ENCODE measurements around the gene SRD5A2. TPM values are rescaled to one million over a fixed set of nuclear protein-coding genes. Genes with fewer than 3 reads are reported as not detected.

Gene SRD5A2
- total RNA-seq, 3 donors from 2014 or later = 0.32 to 0.33 TPM; not detected in 1

DNA sequence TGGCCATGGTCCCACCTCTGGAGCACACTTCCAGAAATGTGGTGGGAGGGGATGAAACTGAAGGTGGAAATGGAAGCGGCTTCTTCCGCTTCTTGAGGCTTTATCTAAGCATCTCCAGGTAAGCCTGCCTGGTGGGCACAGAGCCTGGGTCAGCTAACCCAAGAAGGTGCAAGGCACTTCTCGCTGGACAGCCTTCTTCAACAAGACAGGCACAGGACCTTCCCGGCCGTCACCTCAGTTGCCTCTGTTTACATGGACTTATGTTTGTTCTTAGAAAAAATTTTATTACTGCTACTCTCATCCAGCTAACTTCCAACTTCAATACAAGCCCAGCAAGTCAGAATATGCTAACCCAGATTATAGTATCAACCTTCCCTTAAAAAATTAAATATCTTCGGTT lies 51.9 kb downstream of the SRD5A2 start:
- Histone ChIP-seq H3K27me3 (no peaks in the 10 kb centered on the region), H3K27ac (no peak overlapping the region), H3K4me1 (no peaks in the 10 kb centered on the region), H3K36me3 (no peaks in the 10 kb centered on the region), H3K4me3 (no peak overlapping the region), H3K9me3 (no peaks in the 10 kb centered on the region)
- intact Hi-C loops (cut with DNase I; ENCODE audit: low total_unique reads) = loop anchor here (5.0 kb wide), 1 partner anchor 82 kb away; no protein-coding TSS in a partner anchor
- TF ChIP-seq POLR2AphosphoS5 (IDR thresholded peaks at IDR 0.05) (no peak), POLR2A (IDR thresholded peaks at IDR 0.05) (no peak)
- TF ChIP-seq, protein P1, sequence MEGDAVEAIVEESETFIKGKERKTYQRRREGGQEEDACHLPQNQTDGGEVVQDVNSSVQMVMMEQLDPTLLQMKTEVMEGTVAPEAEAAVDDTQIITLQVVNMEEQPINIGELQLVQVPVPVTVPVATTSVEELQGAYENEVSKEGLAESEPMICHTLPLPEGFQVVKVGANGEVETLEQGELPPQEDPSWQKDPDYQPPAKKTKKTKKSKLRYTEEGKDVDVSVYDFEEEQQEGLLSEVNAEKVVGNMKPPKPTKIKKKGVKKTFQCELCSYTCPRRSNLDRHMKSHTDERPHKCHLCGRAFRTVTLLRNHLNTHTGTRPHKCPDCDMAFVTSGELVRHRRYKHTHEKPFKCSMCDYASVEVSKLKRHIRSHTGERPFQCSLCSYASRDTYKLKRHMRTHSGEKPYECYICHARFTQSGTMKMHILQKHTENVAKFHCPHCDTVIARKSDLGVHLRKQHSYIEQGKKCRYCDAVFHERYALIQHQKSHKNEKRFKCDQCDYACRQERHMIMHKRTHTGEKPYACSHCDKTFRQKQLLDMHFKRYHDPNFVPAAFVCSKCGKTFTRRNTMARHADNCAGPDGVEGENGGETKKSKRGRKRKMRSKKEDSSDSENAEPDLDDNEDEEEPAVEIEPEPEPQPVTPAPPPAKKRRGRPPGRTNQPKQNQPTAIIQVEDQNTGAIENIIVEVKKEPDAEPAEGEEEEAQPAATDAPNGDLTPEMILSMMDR (IDR thresholded peaks at IDR 0.05) = no peak
- DNase-seq (ENCODE audit: low spot score in 2 of 2) = no peak

DNA sequence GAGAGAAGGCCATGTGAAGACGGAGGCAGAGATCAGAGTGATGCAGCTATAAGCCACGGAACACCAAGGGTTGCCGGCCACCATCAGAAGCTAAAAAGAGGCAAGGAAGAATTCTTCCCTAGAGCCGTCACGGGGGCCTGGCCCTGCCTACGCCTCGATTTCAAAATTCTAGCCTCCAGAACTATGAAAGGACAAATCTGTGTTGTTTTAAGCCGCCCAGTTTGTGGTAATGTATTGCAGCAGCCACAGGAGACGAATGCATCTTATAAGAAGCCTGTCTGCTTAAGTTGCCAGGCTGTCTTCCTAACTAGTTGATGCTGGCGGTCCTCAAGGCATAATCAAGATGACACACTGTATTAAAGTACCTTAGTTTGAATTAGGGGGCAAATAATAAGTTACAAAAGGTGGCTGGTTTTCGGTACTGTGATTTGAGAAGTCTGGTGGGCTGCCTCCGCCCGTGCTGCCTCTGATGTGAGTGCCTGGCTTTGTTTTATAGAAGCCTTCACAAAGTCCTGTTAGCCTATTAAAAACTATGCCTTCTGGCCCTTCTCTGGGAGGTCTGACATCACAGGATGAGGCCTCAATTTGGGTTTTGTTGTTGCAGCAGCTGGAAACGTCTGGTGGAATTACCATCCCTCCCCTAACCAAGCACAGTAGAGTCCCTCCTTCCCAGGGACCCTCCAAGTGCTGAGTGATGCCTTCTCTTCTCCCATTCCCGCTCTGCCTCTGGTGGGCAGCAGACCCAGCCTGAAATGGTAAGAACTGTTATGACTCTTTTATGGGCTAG lies 53.6 kb downstream of the SRD5A2 start:
- intact Hi-C loops (cut with DNase I; ENCODE audit: low total_unique reads) = loop anchor here (5.0 kb wide), 1 partner anchor 80 kb away; no protein-coding TSS in a partner anchor
- Histone ChIP-seq H3K4me3 (no peak overlapping the region), H3K36me3 (no peaks in the 10 kb centered on the region), H3K4me1 (no peaks in the 10 kb centered on the region), H3K27me3 (no peaks in the 10 kb centered on the region), H3K27ac (no peak overlapping the region), H3K9me3 (no peaks in the 10 kb centered on the region)
- no peak for DNase-seq (ENCODE audit: low spot score in 2 of 2)
- TF ChIP-seq, protein P1 (IDR thresholded peaks at IDR 0.05) = no peak
- TF ChIP-seq POLR2A (IDR thresholded peaks at IDR 0.05) (no peak), POLR2AphosphoS5 (IDR thresholded peaks at IDR 0.05) (no peak)

DNA sequence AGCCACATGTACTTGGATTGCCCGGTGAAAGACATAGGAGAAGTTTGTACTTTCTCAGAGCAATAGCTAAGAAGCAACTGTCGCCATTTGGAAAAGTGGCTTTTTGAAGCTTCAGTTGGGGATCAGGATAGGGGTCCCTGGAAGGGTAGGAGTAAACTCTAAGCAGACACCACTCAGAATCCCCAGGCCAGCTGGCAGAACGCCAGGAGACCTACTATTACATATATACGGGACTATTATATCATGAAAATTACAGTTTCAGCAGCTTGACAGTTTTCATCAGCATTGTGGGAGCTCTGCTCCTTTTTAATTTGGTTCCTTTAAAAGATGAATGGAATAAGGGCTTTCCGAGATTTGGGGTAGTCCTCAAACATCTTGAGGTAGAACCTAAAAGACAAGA lies 54.9 kb downstream of the SRD5A2 start:
- intact Hi-C loops (cut with DNase I; ENCODE audit: low total_unique reads) = loop anchor here (5.0 kb wide), 1 partner anchor 79 kb away; no protein-coding TSS in a partner anchor
- Histone ChIP-seq H3K27ac (no peak overlapping the region), H3K9me3 (no peaks in the 10 kb centered on the region), H3K4me1 (no peaks in the 10 kb centered on the region), H3K4me3 (no peak overlapping the region), H3K36me3 (no peaks in the 10 kb centered on the region), H3K27me3 (no peaks in the 10 kb centered on the region)
- DNase-seq (ENCODE audit: low spot score in 2 of 2) = no peak
- TF ChIP-seq POLR2A (IDR thresholded peaks at IDR 0.05) (no peak), POLR2AphosphoS5 (IDR thresholded peaks at IDR 0.05) (no peak)
- TF ChIP-seq, protein P1 (IDR thresholded peaks at IDR 0.05) = no peak

DNA sequence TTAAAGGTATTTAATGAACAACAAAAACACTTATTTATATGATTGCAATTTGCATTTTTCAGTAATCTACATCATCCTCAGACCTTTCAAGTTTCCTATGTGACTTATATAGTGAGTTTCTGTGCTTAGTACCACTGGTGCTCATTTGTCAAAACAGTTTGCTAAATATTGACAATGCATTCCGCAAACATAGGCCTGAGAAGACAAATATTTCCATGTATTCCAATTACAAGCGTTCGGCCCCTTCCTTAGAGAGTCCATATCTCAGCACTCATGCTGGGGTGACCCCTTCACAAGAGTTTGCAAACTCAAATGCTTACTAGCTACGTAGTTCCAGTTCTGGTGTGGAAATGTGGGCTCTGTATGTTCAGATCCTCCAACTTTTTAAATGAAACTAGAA lies 56.1 kb downstream of the SRD5A2 start:
- Histone ChIP-seq H3K9me3 (no peaks in the 10 kb centered on the region), H3K36me3 (no peaks in the 10 kb centered on the region), H3K4me3 (no peak overlapping the region), H3K27ac (no peak overlapping the region), H3K27me3 (no peaks in the 10 kb centered on the region), H3K4me1 (no peaks in the 10 kb centered on the region)
- no peak for DNase-seq (ENCODE audit: low spot score in 2 of 2)
- TF ChIP-seq, protein P1 (IDR thresholded peaks at IDR 0.05) = no peak
- TF ChIP-seq POLR2AphosphoS5 (IDR thresholded peaks at IDR 0.05) (no peak), POLR2A (IDR thresholded peaks at IDR 0.05) (no peak)
- intact Hi-C loops (cut with DNase I; ENCODE audit: low total_unique reads) = no loop called here

DNA sequence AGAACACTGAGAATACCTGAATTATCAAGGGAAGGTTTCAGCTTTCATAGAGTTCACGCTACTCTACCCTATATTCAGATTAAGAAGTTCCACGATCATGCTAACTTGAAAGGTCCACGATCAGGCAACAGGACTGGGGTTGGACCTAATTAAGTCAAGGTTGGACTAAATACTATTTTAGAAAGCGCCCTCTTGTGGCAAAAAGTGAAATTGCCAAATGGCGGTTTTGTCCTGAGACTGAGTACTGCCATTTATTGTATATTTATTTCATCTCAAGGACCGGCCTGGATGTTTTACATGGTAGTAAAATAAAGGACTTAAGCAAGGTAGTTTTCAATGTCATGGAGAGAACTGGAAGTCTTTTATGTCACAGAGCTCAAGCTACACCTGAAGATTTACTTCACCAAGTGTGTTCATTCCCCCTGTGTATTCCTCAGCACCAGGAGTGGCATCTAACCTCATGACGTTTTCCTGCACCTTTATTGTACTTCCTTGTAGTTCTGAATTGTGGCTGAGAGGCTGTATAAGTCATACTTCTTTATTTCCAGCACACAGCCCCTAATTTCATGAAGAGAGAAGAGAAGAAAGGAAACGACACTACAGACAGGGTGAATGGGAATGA lies 56.8 kb downstream of the SRD5A2 start:
- no peak for DNase-seq (ENCODE audit: low spot score in 2 of 2)

More for the DNA sequence above, 56.8 kb downstream of the SRD5A2 start:
- Histone ChIP-seq H3K27ac (no peak overlapping the region), H3K27me3 (no peaks in the 10 kb centered on the region), H3K4me3 (no peak overlapping the region), H3K36me3 (no peaks in the 10 kb centered on the region), H3K4me1 (no peaks in the 10 kb centered on the region), H3K9me3 (no peaks in the 10 kb centered on the region)
- intact Hi-C loops (cut with DNase I; ENCODE audit: low total_unique reads) = no loop called here
- TF ChIP-seq, protein P1 (IDR thresholded peaks at IDR 0.05) = peak; percentile 24 to 33 (median 29)
- no peak for TF ChIP-seq POLR2AphosphoS5 (IDR thresholded peaks at IDR 0.05)

All from breast epithelium (tissue), 4 donors.